K562 (cell line): ENCODE data around the gene LGALS3. TPM values are rescaled to one million over a fixed set of nuclear protein-coding genes. Genes with fewer than 3 reads are reported as not detected.

ENCODE experiments used
- ATAC-seq: fragments of 200-7000 bp; cut with Tn5 transposase; 3 replicates; pipeline ENCODE4 v1.9.1; 2020; ENCODE audit warnings: moderate library complexity
- BruUV-seq: library from RNA; stranded (reverse); fragments of 400-500 nt; replicated peaks from 2 replicates; lab custom pipeline; 2021; lab: Mats Ljungman, UMichigan
- CTCF ChIA-PET: fragments of 300-600 bp; formaldehyde crosslinking; extraction: SDS; loops from one replicate; lab custom pipeline; 2021; ENCODE audit warnings: low intra/inter-chr PET ratio; lab: Yijun Ruan, JAX
- POLR2A ChIA-PET: fragments of 300-600, 350-650 bp; sonication (Branson Sonifier 250); formaldehyde crosslinking; extraction: SDS; loops from one replicate; lab custom pipeline; 2021; ENCODE audit warnings: antibody characterized with exemption, inconsistent platforms; lab: Yijun Ruan, JAX
- DNase-seq, 4 experiments: peaks; one replicate each; pipeline versions ENCODE4 v3.0.0 to v3.0.0-alpha.2; 2011 to 2018; ENCODE audit warnings: low spot score in 3 of 4, mixed read lengths in 3 of 4; ENCODE audit errors: extremely low read depth in 1 of 4
- FAIRE-seq: peaks from 2 replicates; lab custom pipeline; 2011; peaks lifted over from hg19 to GRCh38; lab: Jason Lieb, UNC
- H2AFZ ChIP-seq: 2 replicates; pipeline ENCODE4 v1.6.0; 2011; ENCODE audit warnings: low read depth, low read length, control low read depth, inconsistent platforms
- H3K27ac ChIP-seq: fragments of 200-600 bp; 3 replicates; pipeline ENCODE4 v1.8.0; 2011; ENCODE audit warnings: low read depth, mild to moderate bottlenecking, control low read depth, inconsistent platforms, low read length, moderate library complexity, mixed read lengths; ENCODE audit errors: extremely low read depth
- H3K27me3 ChIP-seq, 2 experiments: fragments of 300-600 bp in 1 of 2; 2 replicates in 1 of 2; 3 replicates in 1 of 2; pipeline versions ENCODE4 v1.6.0 to v1.8.0; 2011; ENCODE audit warnings: inconsistent platforms in 2 of 2, low read length in 2 of 2, mild to moderate bottlenecking in 1 of 2, mixed read lengths in 1 of 2, moderate library complexity in 1 of 2; ENCODE audit not compliant: control insufficient read depth in 2 of 2, insufficient read depth in 2 of 2
- H3K36me3 ChIP-seq: fragments of 300-600 bp; 3 replicates; pipeline ENCODE4 v1.8.0; 2011; ENCODE audit warnings: mild to moderate bottlenecking, low read length, inconsistent platforms; ENCODE audit not compliant: control insufficient read depth, insufficient read depth
- H3K4me1 ChIP-seq, 2 experiments: fragments of 200-600 bp in 1 of 2; replicated peaks in 1 of 2; 2 replicates in 1 of 2; 3 replicates in 1 of 2; pipeline versions ENCODE4 v1.5.1 to v1.8.0; 2011; ENCODE audit warnings: inconsistent platforms in 2 of 2, low read length in 2 of 2, mild to moderate bottlenecking in 1 of 2, mixed read lengths in 1 of 2, moderate library complexity in 1 of 2; ENCODE audit not compliant: control insufficient read depth in 2 of 2, insufficient read depth in 2 of 2
- H3K4me2 ChIP-seq: 2 replicates; pipeline ENCODE4 v1.6.1; 2011; ENCODE audit warnings: low read length, control low read depth, inconsistent platforms, mixed read lengths; ENCODE audit not compliant: insufficient read depth
- H3K4me3 ChIP-seq: fragments of 200-600 bp; sonication (generic), shearing (Covaris generic); 2 replicates; pipeline ENCODE4 v1.5.1; 2016; ENCODE audit warnings: control low read depth, inconsistent platforms
- H3K79me2 ChIP-seq: fragments of 200-600 bp; 3 replicates; pipeline ENCODE4 v1.8.0; 2011; ENCODE audit warnings: low read length, inconsistent platforms; ENCODE audit not compliant: control insufficient read depth, insufficient read depth
- H3K9ac ChIP-seq, 2 experiments: 2 replicates each; pipeline versions ENCODE4 v1.6.0 to v1.6.1; 2011; ENCODE audit warnings: low read depth in 2 of 2, low read length in 2 of 2, control low read depth in 1 of 2, inconsistent platforms in 1 of 2, mild to moderate bottlenecking in 1 of 2, mixed read lengths in 1 of 2; ENCODE audit not compliant: insufficient read depth in 1 of 2
- H3K9me1 ChIP-seq: one replicate; pipeline ENCODE4 v1.6.0; 2011; ENCODE audit warnings: inconsistent platforms, mild to moderate bottlenecking, low read length, moderate library complexity; ENCODE audit not compliant: control insufficient read depth, insufficient read depth
- H3K9me3 ChIP-seq: replicated peaks from 2 replicates; pipeline ENCODE4 v1.5.1; 2011; ENCODE audit warnings: low read depth, low read length, inconsistent platforms; ENCODE audit not compliant: control insufficient read depth, insufficient read depth
- H4K20me1 ChIP-seq: replicated peaks from 2 replicates; pipeline ENCODE4 v1.6.1; 2011; ENCODE audit warnings: low read length, inconsistent platforms, mixed read lengths; ENCODE audit not compliant: control insufficient read depth, insufficient read depth
- BRF1 ChIP-seq: IDR thresholded peaks from 3 replicates; pipeline ENCODE4 v1.6.1; 2011; ENCODE audit warnings: borderline replicate concordance, mild to moderate bottlenecking; ENCODE audit not compliant: insufficient read length; ENCODE audit errors: extremely low read depth
- NR4A1 ChIP-seq, 2 experiments: fragments of 250-450 bp in 1 of 2; fragments of 450-650 bp in 1 of 2; sonication (Bioruptor Pico) in 1 of 2; IDR thresholded peaks; 2 replicates each; pipeline versions ENCODE4 v1.4.0 to v1.6.1; 2016 to 2020; ENCODE audit warnings: mild to moderate bottlenecking in 2 of 2, missing compliant biosample characterization in 1 of 2, missing genetic modification characterization in 1 of 2, moderate library complexity in 1 of 2
- WGBS: fragments of 100-300 bp; shearing (Covaris generic); methylation state at CpG from one replicate; pipeline ENCODE4 v1.1.6; 2016; ENCODE audit warnings: low coverage, mixed read lengths; ENCODE audit not compliant: insufficient coverage; ENCODE audit errors: missing lambda C conversion rate; 5-methylcytosine and 5-hydroxymethylcytosine counted together
- in situ Hi-C: fragments of 300-500 bp; cut with MboI; formaldehyde crosslinking; loops from 4 replicates; pipeline ENCODE4 v1.15.0; 2018; ENCODE audit warnings: inconsistent platforms, mixed read lengths
- intact Hi-C: fragments of 100-400 bp; cut with micrococcal nuclease; formaldehyde crosslinking; loops from 2 replicates; pipeline ENCODE4 v1.14.2; 2022
- polyA plus RNA-seq, 8 experiments: library from polyadenylated mRNA; depleted of rRNA in 4 of 8; stranded (reverse) in 5 of 8; unstranded in 3 of 8; fragments of >200 nt; fragmentation: Nextera tagmentation in 2 of 8; fragmentation: Illumina TruSeq in 1 of 8; extraction: Ambion mirVana in 2 of 8; extraction: Trizol in 1 of 8; gene quantifications; 2 replicates each; pipeline versions ENCODE4 v1.2.1 to v1.2.3, GENCODE V29; 2011 to 2014; ENCODE audit warnings: inconsistent platforms in 1 of 8, missing spikeins in 1 of 8
- total RNA-seq, 7 experiments: library from RNA; depleted of rRNA in 6 of 7; stranded (reverse); fragments of >200 nt in 6 of 7; fragmentation: Illumina TruSeq in 2 of 7; extraction: Trizol in 2 of 7; gene quantifications; 2 replicates each; pipeline versions ENCODE4 v1.2.1 to v1.2.3, GENCODE V29; 2011 to 2021; ENCODE audit warnings: low replicate concordance in 1 of 7
- TF ChIP-seq, protein P1 (sequence below): fragments of 450-650 bp; IDR thresholded peaks from 2 replicates; pipeline ENCODE4 v1.6.1; 2016; ENCODE audit warnings: mild to moderate bottlenecking, moderate library complexity

The LGALS3 gene
- total and polyA plus RNA-seq, 9 of the 15 experiments (the other 6 are each of a cell fraction or from before 2014, with no cell fraction given): 0.04 to 1.9 (median 1.1) TPM

- BruUV-seq: no TSS peak
- no peaks in the 10 kb centered on the region for H4K20me1 ChIP-seq
- POLR2A ChIA-PET: no interaction called here
- intact Hi-C loops: no loop called here
- H3K4me2 ChIP-seq: no peak overlapping the region
- TF ChIP-seq BRF1 (no peak), NR4A1 (CRISPR knock-in tag; IDR thresholded peaks at IDR 0.05) (no peak), NR4A1 (tag; IDR thresholded peaks at IDR 0.05) (no peak)
- TF ChIP-seq, protein P1, sequence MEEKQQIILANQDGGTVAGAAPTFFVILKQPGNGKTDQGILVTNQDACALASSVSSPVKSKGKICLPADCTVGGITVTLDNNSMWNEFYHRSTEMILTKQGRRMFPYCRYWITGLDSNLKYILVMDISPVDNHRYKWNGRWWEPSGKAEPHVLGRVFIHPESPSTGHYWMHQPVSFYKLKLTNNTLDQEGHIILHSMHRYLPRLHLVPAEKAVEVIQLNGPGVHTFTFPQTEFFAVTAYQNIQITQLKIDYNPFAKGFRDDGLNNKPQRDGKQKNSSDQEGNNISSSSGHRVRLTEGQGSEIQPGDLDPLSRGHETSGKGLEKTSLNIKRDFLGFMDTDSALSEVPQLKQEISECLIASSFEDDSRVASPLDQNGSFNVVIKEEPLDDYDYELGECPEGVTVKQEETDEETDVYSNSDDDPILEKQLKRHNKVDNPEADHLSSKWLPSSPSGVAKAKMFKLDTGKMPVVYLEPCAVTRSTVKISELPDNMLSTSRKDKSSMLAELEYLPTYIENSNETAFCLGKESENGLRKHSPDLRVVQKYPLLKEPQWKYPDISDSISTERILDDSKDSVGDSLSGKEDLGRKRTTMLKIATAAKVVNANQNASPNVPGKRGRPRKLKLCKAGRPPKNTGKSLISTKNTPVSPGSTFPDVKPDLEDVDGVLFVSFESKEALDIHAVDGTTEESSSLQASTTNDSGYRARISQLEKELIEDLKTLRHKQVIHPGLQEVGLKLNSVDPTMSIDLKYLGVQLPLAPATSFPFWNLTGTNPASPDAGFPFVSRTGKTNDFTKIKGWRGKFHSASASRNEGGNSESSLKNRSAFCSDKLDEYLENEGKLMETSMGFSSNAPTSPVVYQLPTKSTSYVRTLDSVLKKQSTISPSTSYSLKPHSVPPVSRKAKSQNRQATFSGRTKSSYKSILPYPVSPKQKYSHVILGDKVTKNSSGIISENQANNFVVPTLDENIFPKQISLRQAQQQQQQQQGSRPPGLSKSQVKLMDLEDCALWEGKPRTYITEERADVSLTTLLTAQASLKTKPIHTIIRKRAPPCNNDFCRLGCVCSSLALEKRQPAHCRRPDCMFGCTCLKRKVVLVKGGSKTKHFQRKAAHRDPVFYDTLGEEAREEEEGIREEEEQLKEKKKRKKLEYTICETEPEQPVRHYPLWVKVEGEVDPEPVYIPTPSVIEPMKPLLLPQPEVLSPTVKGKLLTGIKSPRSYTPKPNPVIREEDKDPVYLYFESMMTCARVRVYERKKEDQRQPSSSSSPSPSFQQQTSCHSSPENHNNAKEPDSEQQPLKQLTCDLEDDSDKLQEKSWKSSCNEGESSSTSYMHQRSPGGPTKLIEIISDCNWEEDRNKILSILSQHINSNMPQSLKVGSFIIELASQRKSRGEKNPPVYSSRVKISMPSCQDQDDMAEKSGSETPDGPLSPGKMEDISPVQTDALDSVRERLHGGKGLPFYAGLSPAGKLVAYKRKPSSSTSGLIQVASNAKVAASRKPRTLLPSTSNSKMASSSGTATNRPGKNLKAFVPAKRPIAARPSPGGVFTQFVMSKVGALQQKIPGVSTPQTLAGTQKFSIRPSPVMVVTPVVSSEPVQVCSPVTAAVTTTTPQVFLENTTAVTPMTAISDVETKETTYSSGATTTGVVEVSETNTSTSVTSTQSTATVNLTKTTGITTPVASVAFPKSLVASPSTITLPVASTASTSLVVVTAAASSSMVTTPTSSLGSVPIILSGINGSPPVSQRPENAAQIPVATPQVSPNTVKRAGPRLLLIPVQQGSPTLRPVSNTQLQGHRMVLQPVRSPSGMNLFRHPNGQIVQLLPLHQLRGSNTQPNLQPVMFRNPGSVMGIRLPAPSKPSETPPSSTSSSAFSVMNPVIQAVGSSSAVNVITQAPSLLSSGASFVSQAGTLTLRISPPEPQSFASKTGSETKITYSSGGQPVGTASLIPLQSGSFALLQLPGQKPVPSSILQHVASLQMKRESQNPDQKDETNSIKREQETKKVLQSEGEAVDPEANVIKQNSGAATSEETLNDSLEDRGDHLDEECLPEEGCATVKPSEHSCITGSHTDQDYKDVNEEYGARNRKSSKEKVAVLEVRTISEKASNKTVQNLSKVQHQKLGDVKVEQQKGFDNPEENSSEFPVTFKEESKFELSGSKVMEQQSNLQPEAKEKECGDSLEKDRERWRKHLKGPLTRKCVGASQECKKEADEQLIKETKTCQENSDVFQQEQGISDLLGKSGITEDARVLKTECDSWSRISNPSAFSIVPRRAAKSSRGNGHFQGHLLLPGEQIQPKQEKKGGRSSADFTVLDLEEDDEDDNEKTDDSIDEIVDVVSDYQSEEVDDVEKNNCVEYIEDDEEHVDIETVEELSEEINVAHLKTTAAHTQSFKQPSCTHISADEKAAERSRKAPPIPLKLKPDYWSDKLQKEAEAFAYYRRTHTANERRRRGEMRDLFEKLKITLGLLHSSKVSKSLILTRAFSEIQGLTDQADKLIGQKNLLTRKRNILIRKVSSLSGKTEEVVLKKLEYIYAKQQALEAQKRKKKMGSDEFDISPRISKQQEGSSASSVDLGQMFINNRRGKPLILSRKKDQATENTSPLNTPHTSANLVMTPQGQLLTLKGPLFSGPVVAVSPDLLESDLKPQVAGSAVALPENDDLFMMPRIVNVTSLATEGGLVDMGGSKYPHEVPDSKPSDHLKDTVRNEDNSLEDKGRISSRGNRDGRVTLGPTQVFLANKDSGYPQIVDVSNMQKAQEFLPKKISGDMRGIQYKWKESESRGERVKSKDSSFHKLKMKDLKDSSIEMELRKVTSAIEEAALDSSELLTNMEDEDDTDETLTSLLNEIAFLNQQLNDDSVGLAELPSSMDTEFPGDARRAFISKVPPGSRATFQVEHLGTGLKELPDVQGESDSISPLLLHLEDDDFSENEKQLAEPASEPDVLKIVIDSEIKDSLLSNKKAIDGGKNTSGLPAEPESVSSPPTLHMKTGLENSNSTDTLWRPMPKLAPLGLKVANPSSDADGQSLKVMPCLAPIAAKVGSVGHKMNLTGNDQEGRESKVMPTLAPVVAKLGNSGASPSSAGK: 0 out of 2 replicates have a peak, but pooled peaks have one; percentile 3
- no peaks in the 10 kb centered on the region for H3K27me3 ChIP-seq
- H3K27ac ChIP-seq: no peak overlapping the region
- peak overlapping the region; percentile 89 for H2AFZ ChIP-seq
- ATAC-seq (no peak), FAIRE-seq (no peak), DNase-seq (no peak)
- no CpG with 5 or more reads among the region's 1 CpG for whole genome bisulfite sequencing
- H3K9me3 ChIP-seq: peaks cover under 1% of the 10 kb centered on the region; the same call in 1 of the 2 replicates
- H3K4me3 ChIP-seq: no peak overlapping the region
- in situ Hi-C loops: no loop called here
- H3K79me2 ChIP-seq: no peaks in the 10 kb centered on the region
- no peak overlapping the region for H3K9ac ChIP-seq
- CTCF ChIA-PET: no interaction called here
- no peaks in the 10 kb centered on the region for H3K9me1 ChIP-seq
- no peaks in the 10 kb centered on the region for H3K36me3 ChIP-seq
- H3K4me1 ChIP-seq: peaks cover 4 to 25% of the 10 kb centered on the region in 2 experiments; a peak in 4 of 5 replicates
Observed at GRCh38 chr14:55098561-55098898, 30.5 kb upstream of the LGALS3 start.
